GM21526 (cell line): ENCODE data around the gene METTL22.

Experiments used
- ATAC-seq: cut with Tn5 transposase; IDR thresholded peaks from one replicate; pipeline ENCODE4 v1.9.1; 2021; ENCODE audit warnings: moderate library complexity; ENCODE audit not compliant: unreplicated experiment, low FRiP score

METTL22 gene

GRCh38 chr16:8660841-8661301 is 39.4 kb downstream of the METTL22 start:
- no peak for ATAC-seq

- ATAC-seq, result no peak
These were observed 40.2 kb downstream of the METTL22 start for GRCh38 chr16:8661703-8662102.

GRCh38 chr16:8663192-8664089 is 41.9 kb downstream of the METTL22 start:
- no peak for ATAC-seq

GRCh38 chr16:8665529-8665928 is 44.0 kb downstream of the METTL22 start:
- ATAC-seq, result no peak

- ATAC-seq, result no peak
These were observed 46.0 kb downstream of the METTL22 start for GRCh38 chr16:8667492-8667891.

GRCh38 chr16:8668113-8668512 is 46.6 kb downstream of the METTL22 start:
- ATAC-seq, result no peak

GRCh38 chr16:8669481-8669880 is 48.0 kb downstream of the METTL22 start:
- ATAC-seq, result no peak

- ATAC-seq, result no peak
These were observed 48.6 kb downstream of the METTL22 start for GRCh38 chr16:8670014-8670560.

GRCh38 chr16:8673611-8674412 is 52.3 kb downstream of the METTL22 start:
- ATAC-seq, result peak; percentile 45

GRCh38 chr16:8674413-8675022 is 53.0 kb downstream of the METTL22 start, which contains the start of gene ABAT:
TSS of gene ABAT (plus strand) at chr16:8674617. CDS start at chr16:8735740, 61,123 bp downstream.
- ATAC-seq, result peak; percentile 99

GRCh38 chr16:8675183-8676159 is 54.0 kb downstream of the METTL22 start:
- no peak for ATAC-seq

- no peak for ATAC-seq
These were observed 54.7 kb downstream of the METTL22 start for GRCh38 chr16:8676160-8676547.

- no peak for ATAC-seq
These were observed 55.4 kb downstream of the METTL22 start for GRCh38 chr16:8676737-8677375.

- no peak for ATAC-seq
These were observed 56.0 kb downstream of the METTL22 start for GRCh38 chr16:8677481-8677880.

GRCh38 chr16:8678068-8678927 is 56.8 kb downstream of the METTL22 start:
- no peak for ATAC-seq

- no peak for ATAC-seq
These were observed 57.7 kb downstream of the METTL22 start for GRCh38 chr16:8679151-8679550.

GRCh38 chr16:8682551-8683259 is 61.2 kb downstream of the METTL22 start:
- ATAC-seq, result no peak
